ENCODE results near the gene TSHZ2. TPM values are rescaled to one million over a fixed set of nuclear protein-coding genes. Genes with fewer than 3 reads are reported as not detected.

Gene TSHZ2
- total and polyA plus RNA-seq, 9 of the 15 experiments (the other 6 are each of a cell fraction or from before 2014, with no cell fraction given): 0.03 to 0.20 (median 0.05) TPM; not detected in 4

GRCh38 chr20:53524589-53525312, 552.6 kb downstream of the TSHZ2 start (continued):
- TF ChIP-seq BDP1 (IDR thresholded peaks at IDR 0.05; ENCODE audit: insufficient read depth, insufficient read length) (no peak), MTF1 (CRISPR knock-in tag; IDR thresholded peaks at IDR 0.05; ENCODE audit: borderline replicate concordance) (no peak), PTRF (tag; IDR thresholded peaks at IDR 0.05) (no peak), USF2 (CRISPR knock-in tag; IDR thresholded peaks at IDR 0.05) (peak; percentile 47), ZNF655 (CRISPR knock-in tag; IDR thresholded peaks at IDR 0.05) (no peak), ZBED1 (IDR thresholded peaks at IDR 0.05) (no peak), ZNF217 (CRISPR knock-in tag; IDR thresholded peaks at IDR 0.05) (no peak), TARDBP (IDR thresholded peaks at IDR 0.05) (no peak), PML (IDR thresholded peaks at IDR 0.05; ENCODE audit: low read length) (no peak), CBX5 (IDR thresholded peaks at IDR 0.05; ENCODE audit: borderline replicate concordance, low read depth) (no peak), TBP (optimal IDR thresholded peaks at IDR 0.05; ENCODE audit: low read depth, low read length) (no peak), ATF3 (IDR thresholded peaks at IDR 0.05) (peak; percentile 54), ATF3 (CRISPR knock-in tag; conservative IDR thresholded peaks at IDR 0.05) (no peak), CBFA2T2 (conservative IDR thresholded peaks at IDR 0.05) (no peak), TFE3 (CRISPR knock-in tag; IDR thresholded peaks at IDR 0.05) (no peak), CBFA2T3 (IDR thresholded peaks at IDR 0.05) (no peak), BHLHE40 (IDR thresholded peaks at IDR 0.05; ENCODE audit: low read length) (no peak), ZSCAN32 (CRISPR knock-in tag; IDR thresholded peaks at IDR 0.05) (no peak), C11orf30 (IDR thresholded peaks at IDR 0.05; ENCODE audit: low read depth) (peak; percentile 20; the same call in 1 of the 2 replicates), CREM (IDR thresholded peaks at IDR 0.05; ENCODE audit: low read depth) (peak; percentile 64), FOXJ2 (tag; IDR thresholded peaks at IDR 0.05) (no peak), ATF1 (CRISPR knock-in tag; IDR thresholded peaks at IDR 0.05) (no peak), ATF1 (tag; IDR thresholded peaks at IDR 0.05) (peak; percentile 78), EHMT2 (IDR thresholded peaks at IDR 0.05) (no peak), HDAC3 (IDR thresholded peaks at IDR 0.05; ENCODE audit: borderline replicate concordance, partially characterized antibody) (no peak), SREBF1 (IDR thresholded peaks at IDR 0.05; ENCODE audit: borderline replicate concordance, low read depth, low read length) (no peak), SRSF1 (IDR thresholded peaks at IDR 0.05; ENCODE audit: low read depth, low read length) (no peak)
